IPS DF 6.9 (cell line): ENCODE results near the gene RAF1.

Experiments used
- DNase-seq: peaks from one replicate; pipeline ENCODE4 v3.0.0-alpha.2; 2013; ENCODE audit warnings: low read depth, low spot score
- H3K27ac ChIP-seq: one replicate; pipeline ENCODE4 v1.5.1; 2013; ENCODE audit warnings: low read length, control low read depth
- H3K27me3 ChIP-seq: 2 replicates; pipeline ENCODE4 v1.6.1; 2013; ENCODE audit warnings: mild to moderate bottlenecking, low read length; ENCODE audit not compliant: control insufficient read depth, insufficient read depth
- H3K36me3 ChIP-seq: 2 replicates; pipeline ENCODE4 v1.6.1; 2013; ENCODE audit warnings: low read length; ENCODE audit not compliant: control insufficient read depth, insufficient read depth
- H3K4me1 ChIP-seq: 2 replicates; pipeline ENCODE4 v1.6.1; 2013; ENCODE audit warnings: low read length; ENCODE audit not compliant: control insufficient read depth, insufficient read depth
- H3K4me3 ChIP-seq: 2 replicates; pipeline ENCODE4 v1.5.1; 2013; ENCODE audit warnings: mild to moderate bottlenecking, low read length
- H3K9me3 ChIP-seq: 2 replicates; pipeline ENCODE4 v1.6.1; 2013; ENCODE audit warnings: low read length, inconsistent platforms; ENCODE audit not compliant: control insufficient read depth, insufficient read depth
- WGBS: extraction: QIAGEN DNeasy Blood & Tissue Kit; methylation state at CpG from one replicate; pipeline ENCODE4 v1.1.7; 2013; ENCODE audit warnings: mixed read lengths, missing lambda C conversion rate; ENCODE audit not compliant: insufficient read length, insufficient coverage; 5-methylcytosine and 5-hydroxymethylcytosine counted together

Gene RAF1

GRCh38 chr3:12622335-12622734 is 41.6 kb downstream of the RAF1 start:
- H3K36me3 ChIP-seq = no peaks in the 10 kb centered on the region
- H3K27ac ChIP-seq = no peak overlapping the region
- no peaks in the 10 kb centered on the region for H3K9me3 ChIP-seq
- no CpG with 5 or more reads among the region's 4 CpGs for WGBS
- H3K4me3 ChIP-seq = no peak overlapping the region
- no peak for DNase-seq
- no peaks in the 10 kb centered on the region for H3K4me1 ChIP-seq
- no peaks in the 10 kb centered on the region for H3K27me3 ChIP-seq

DNA sequence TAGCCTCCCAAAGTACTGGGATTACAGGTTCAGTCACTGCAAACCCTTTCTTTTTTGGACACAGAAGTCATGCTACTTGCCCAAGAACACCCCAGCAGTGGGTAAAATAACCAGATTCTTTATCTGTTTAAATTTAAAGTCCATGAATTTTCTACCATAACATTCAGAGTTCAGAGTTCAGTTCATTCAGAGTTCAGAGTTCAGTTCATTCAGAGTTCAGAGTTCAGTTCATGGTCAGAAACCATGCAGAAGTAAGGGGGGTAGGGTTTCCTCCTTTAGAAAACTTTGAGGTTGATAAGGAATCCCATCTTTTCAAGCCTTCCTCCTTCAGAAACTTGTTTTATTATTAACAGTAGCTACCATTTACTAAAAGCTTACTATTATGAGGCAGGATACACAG is 43.2 kb downstream of the RAF1 start:
- DNase-seq = no peak
- no peak overlapping the region for H3K4me3 ChIP-seq
- H3K36me3 ChIP-seq = no peaks in the 10 kb centered on the region
- no peaks in the 10 kb centered on the region for H3K27me3 ChIP-seq
- no peaks in the 10 kb centered on the region for H3K9me3 ChIP-seq
- H3K4me1 ChIP-seq = no peaks in the 10 kb centered on the region
- no peak overlapping the region for H3K27ac ChIP-seq

GRCh38 chr3:12620305-12620704 is 43.6 kb downstream of the RAF1 start:
- H3K4me1 ChIP-seq = 0 out of 2 replicates have a peak, but pooled peaks cover 2% of the 10 kb centered on the region
- WGBS = no CpG with 5 or more reads among the region's 6 CpGs
- no peak for DNase-seq
- no peaks in the 10 kb centered on the region for H3K9me3 ChIP-seq
- H3K27me3 ChIP-seq = no peaks in the 10 kb centered on the region
- no peaks in the 10 kb centered on the region for H3K36me3 ChIP-seq
- no peak overlapping the region for H3K4me3 ChIP-seq
- H3K27ac ChIP-seq = no peak overlapping the region

DNA sequence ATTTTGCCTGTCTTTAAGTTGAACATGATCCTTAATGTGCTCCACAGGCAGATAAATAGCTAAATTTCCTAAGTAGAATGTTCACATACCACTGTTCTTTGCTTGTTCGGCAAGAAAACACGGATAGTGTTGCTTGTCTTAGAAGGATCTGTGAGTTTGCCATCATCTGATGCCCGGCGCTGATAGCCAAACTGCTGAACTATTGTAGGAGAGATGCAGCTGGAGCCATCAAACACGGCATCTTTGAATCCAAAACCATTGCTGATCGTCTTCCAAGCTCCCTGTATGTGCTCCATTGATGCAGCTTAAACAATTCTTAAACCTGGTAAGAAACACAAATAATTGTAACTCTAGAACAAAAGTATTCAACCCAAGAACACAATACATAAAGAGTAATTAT is 45.5 kb downstream of the RAF1 start:
- WGBS = no CpG with 5 or more reads among the region's 6 CpGs
- Histone ChIP-seq H3K4me1 (0 out of 2 replicates have a peak, but pooled peaks cover 2% of the 10 kb centered on the region), H3K4me3 (no peak overlapping the region), H3K36me3 (no peaks in the 10 kb centered on the region), H3K9me3 (no peaks in the 10 kb centered on the region), H3K27ac (no peak overlapping the region), H3K27me3 (no peaks in the 10 kb centered on the region)
- DNase-seq = no peak

- H3K27ac ChIP-seq = no peak overlapping the region
- H3K27me3 ChIP-seq = no peaks in the 10 kb centered on the region
- no peaks in the 10 kb centered on the region; the same call in 1 of the 2 replicates for H3K36me3 ChIP-seq
- H3K9me3 ChIP-seq = no peaks in the 10 kb centered on the region
- 100% methylated on average over 2 of the region's 4 CpGs for WGBS
- H3K4me3 ChIP-seq = no peak overlapping the region
- DNase-seq = no peak
- H3K4me1 ChIP-seq = 0 out of 2 replicates have a peak, but pooled peaks cover 2% of the 10 kb centered on the region
Observed at GRCh38 chr3:12615266-12615665, 48.7 kb downstream of the RAF1 start.

- DNase-seq = no peak
- Histone ChIP-seq H3K4me1 (0 out of 2 replicates have a peak, but pooled peaks cover 2% of the 10 kb centered on the region), H3K36me3 (peaks cover 5% of the 10 kb centered on the region; the same call in 1 of the 2 replicates), H3K27ac (no peak overlapping the region), H3K4me3 (no peak overlapping the region), H3K9me3 (no peaks in the 10 kb centered on the region), H3K27me3 (no peaks in the 10 kb centered on the region)
- WGBS = no CpG with 5 or more reads among the region's 4 CpGs
Observed at GRCh38 chr3:12613250-12613649, 50.7 kb downstream of the RAF1 start.

DNA sequence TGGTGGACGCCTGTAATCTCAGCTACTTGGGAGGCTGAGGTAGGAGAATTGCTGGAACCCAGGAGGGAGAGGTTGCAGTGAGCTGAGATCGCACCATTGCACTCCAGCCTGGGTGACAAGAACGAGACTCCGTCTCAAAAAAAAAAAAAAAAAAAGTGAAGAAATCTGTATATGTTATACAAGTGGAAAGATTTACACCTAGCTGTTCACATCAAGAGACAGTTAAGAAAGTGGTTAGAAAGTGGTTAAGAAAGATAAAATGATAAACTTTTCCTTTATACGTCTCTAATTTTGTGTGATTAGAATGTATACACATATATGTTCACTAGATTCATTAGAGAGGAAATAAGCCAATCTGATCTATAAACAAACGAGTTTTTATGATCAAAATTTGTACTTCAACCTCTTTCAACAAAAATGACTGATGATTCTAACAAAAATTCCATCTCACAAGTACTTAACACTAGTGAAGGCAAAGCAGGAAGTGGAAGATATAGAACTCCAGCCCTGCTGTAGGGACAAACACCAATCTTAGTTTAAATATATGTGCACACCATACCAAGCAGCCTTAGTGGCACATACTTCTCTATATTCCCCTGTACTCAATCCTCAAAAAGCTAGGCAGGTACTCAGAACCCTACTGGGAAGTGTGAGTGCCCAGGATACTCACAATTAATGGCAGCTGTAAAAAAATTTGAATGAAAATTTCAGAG is 51.2 kb downstream of the RAF1 start:
- no CpG with 5 or more reads among the region's 6 CpGs for WGBS
- Histone ChIP-seq H3K27me3 (no peaks in the 10 kb centered on the region), H3K27ac (no peak overlapping the region), H3K4me1 (0 out of 2 replicates have a peak, but pooled peaks cover 2% of the 10 kb centered on the region), H3K4me3 (no peak overlapping the region), H3K36me3 (peaks cover 5% of the 10 kb centered on the region; the same call in 1 of the 2 replicates), H3K9me3 (no peaks in the 10 kb centered on the region)
- no peak for DNase-seq

- Histone ChIP-seq H3K9me3 (no peaks in the 10 kb centered on the region), H3K27me3 (no peaks in the 10 kb centered on the region), H3K4me1 (0 out of 2 replicates have a peak, but pooled peaks cover 2% of the 10 kb centered on the region), H3K36me3 (peaks cover 8% of the 10 kb centered on the region; the same call in 1 of the 2 replicates), H3K4me3 (no peak overlapping the region), H3K27ac (no peak overlapping the region)
- no peak for DNase-seq
- no CpG with 5 or more reads among the region's 5 CpGs for WGBS
Observed at GRCh38 chr3:12611117-12611516, 52.8 kb downstream of the RAF1 start.

DNA sequence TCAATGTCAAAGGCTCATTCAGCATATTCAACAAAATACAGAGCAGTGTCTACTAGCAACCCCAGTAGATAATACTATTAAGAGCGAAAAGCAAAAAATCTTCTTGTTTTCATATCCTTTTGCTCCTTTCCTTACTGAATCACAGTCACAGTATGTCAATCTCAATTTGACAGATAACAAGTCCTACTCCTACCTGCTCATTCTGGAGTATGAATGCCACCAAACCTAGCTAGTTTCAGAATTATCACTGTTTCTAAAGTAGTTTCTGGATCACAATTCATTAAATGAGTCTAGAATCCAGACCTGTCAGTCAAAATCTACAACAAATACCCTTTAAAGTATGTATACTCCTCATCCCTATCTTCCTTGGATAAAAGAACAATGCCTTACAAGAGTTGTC is 55.5 kb downstream of the RAF1 start:
- no peak for DNase-seq
- Histone ChIP-seq H3K27me3 (no peaks in the 10 kb centered on the region), H3K27ac (no peak overlapping the region), H3K4me1 (no peaks in the 10 kb centered on the region), H3K4me3 (no peak overlapping the region), H3K36me3 (peaks cover 8% of the 10 kb centered on the region; the same call in 1 of the 2 replicates), H3K9me3 (no peaks in the 10 kb centered on the region)
- no CpG with 5 or more reads among the region's 1 CpG for WGBS

DNA sequence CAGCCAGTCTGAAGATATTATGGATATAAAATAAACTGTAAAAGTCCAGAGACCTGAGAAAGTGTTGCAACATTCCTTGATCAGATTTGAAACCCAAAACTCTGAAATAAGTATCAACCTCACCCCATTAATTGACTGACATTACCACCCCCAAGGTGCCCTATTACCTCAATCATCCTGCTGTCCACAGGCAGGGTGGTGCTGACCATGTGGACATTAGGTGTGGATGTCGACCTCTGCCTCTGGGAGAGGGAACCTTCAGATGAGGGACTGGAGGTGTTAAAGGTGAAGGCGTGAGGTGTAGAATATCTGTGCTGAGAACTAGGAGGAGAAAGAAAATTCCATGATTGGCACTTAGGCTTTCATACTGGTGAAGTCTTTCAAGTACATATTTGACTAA is 59.9 kb downstream of the RAF1 start:
- Histone ChIP-seq H3K27me3 (no peaks in the 10 kb centered on the region), H3K27ac (no peak overlapping the region), H3K9me3 (no peaks in the 10 kb centered on the region), H3K4me1 (no peaks in the 10 kb centered on the region), H3K36me3 (peaks cover 11% of the 10 kb centered on the region; the same call in 1 of the 2 replicates), H3K4me3 (no peak overlapping the region)
- no CpG with 5 or more reads among the region's 2 CpGs for WGBS
- no peak for DNase-seq

DNA sequence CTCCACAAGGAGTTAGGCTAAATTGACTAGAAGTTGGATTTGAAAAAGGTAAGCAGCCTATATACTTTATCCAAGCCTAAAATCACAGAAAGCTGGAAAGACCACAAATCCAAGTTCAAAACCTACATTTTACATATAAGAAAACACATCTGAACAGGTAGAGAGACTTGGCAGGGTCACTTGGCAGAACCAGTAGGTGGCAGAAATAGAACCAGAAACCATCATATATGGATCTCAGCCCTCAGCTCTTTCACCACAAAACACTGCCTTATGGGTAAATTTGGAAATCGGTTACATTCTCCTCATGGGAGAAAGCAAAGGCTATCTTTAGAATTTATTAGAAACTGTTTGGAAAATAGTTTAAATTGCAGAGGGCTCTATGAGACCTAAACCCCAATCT is 62.8 kb downstream of the RAF1 start:
- H3K27ac ChIP-seq = no peak overlapping the region
- no peaks in the 10 kb centered on the region for H3K4me1 ChIP-seq
- DNase-seq = no peak
- H3K4me3 ChIP-seq = no peak overlapping the region
- WGBS = no CpG with 5 or more reads among the region's 1 CpG
- peaks cover 5% of the 10 kb centered on the region; the same call in 1 of the 2 replicates for H3K36me3 ChIP-seq
- H3K27me3 ChIP-seq = no peaks in the 10 kb centered on the region
- no peaks in the 10 kb centered on the region for H3K9me3 ChIP-seq
